ENCODE data around the gene RAD51B. TPM values are rescaled to one million over a fixed set of nuclear protein-coding genes. Genes with fewer than 3 reads are reported as not detected.
A peak's percentile ranks its signal among the peaks of the same experiment; 100 is the strongest.

The RAD51B gene
- total RNA-seq, 4 donors from 2014 or later, result 19.6 to 39.7 (median 25.4) TPM

GRCh38 chr14:68506645-68507419, 687.3 kb downstream of the RAD51B start:
- no peaks in the 10 kb centered on the region for H3K9me3 ChIP-seq
- DNase-seq (ENCODE audit: low spot score in 2 of 2), result peak in 1 of 2 donors; percentile 20
- TF ChIP-seq CTCF (IDR thresholded peaks at IDR 0.05) (no peak), POLR2AphosphoS5 (IDR thresholded peaks at IDR 0.05) (no peak), POLR2A (IDR thresholded peaks at IDR 0.05) (no peak), EP300 (IDR thresholded peaks at IDR 0.05) (no peak)
- no peak overlapping the region for H3K4me3 ChIP-seq
- H3K4me1 ChIP-seq, result peaks cover 53% of the 10 kb centered on the region
- 65% methylated on average over 11 of the region's 11 CpGs for WGBS
- no peaks in the 10 kb centered on the region for H3K36me3 ChIP-seq
- H3K27me3 ChIP-seq, result no peaks in the 10 kb centered on the region
- H3K27ac ChIP-seq, result peak overlapping the region; percentile 83

GRCh38 chr14:68507544-68508081, 688.0 kb downstream of the RAD51B start:
- WGBS, result 78% methylated on average over 10 of the region's 10 CpGs
- H3K27me3 ChIP-seq, result no peaks in the 10 kb centered on the region
- H3K27ac ChIP-seq, result peak overlapping the region; percentile 83
- TF ChIP-seq EP300 (IDR thresholded peaks at IDR 0.05) (no peak), CTCF (IDR thresholded peaks at IDR 0.05) (no peak), POLR2AphosphoS5 (IDR thresholded peaks at IDR 0.05) (no peak), POLR2A (IDR thresholded peaks at IDR 0.05) (no peak)
- no peak overlapping the region for H3K4me3 ChIP-seq
- no peaks in the 10 kb centered on the region for H3K9me3 ChIP-seq
- peaks cover 61% of the 10 kb centered on the region for H3K4me1 ChIP-seq
- H3K36me3 ChIP-seq, result no peaks in the 10 kb centered on the region
- DNase-seq (ENCODE audit: low spot score in 2 of 2), result peak in 1 of 2 donors; percentile 49

- WGBS, result 84% methylated on average over 2 of the region's 2 CpGs
- peaks cover 70% of the 10 kb centered on the region for H3K4me1 ChIP-seq
- H3K27me3 ChIP-seq, result no peaks in the 10 kb centered on the region
- H3K4me3 ChIP-seq, result no peak overlapping the region
- H3K36me3 ChIP-seq, result no peaks in the 10 kb centered on the region
- H3K9me3 ChIP-seq, result no peaks in the 10 kb centered on the region
- DNase-seq (ENCODE audit: low spot score in 2 of 2), result peak in 1 of 2 donors; percentile 51
- TF ChIP-seq POLR2A (IDR thresholded peaks at IDR 0.05), result no peak
- TF ChIP-seq CTCF (IDR thresholded peaks at IDR 0.05), result no peak
- TF ChIP-seq POLR2AphosphoS5 (IDR thresholded peaks at IDR 0.05), result no peak
- TF ChIP-seq EP300 (IDR thresholded peaks at IDR 0.05), result no peak
- H3K27ac ChIP-seq, result no peak overlapping the region
Observed at GRCh38 chr14:68508581-68508980, 689.0 kb downstream of the RAD51B start.

- Histone ChIP-seq H3K36me3 (no peaks in the 10 kb centered on the region), H3K27me3 (no peaks in the 10 kb centered on the region), H3K4me3 (no peak overlapping the region), H3K4me1 (peaks cover 76% of the 10 kb centered on the region), H3K9me3 (no peaks in the 10 kb centered on the region), H3K27ac (peak overlapping the region; percentile 78)
- no peak for DNase-seq (ENCODE audit: low spot score in 2 of 2)
- WGBS, result 79% methylated on average over 9 of the region's 9 CpGs
- TF ChIP-seq POLR2A (IDR thresholded peaks at IDR 0.05) (no peak), POLR2AphosphoS5 (IDR thresholded peaks at IDR 0.05) (no peak), CTCF (IDR thresholded peaks at IDR 0.05) (no peak), EP300 (IDR thresholded peaks at IDR 0.05) (no peak)
Observed at GRCh38 chr14:68509188-68509983, 689.8 kb downstream of the RAD51B start.
